HepG2 (cell line): ENCODE measurements around the gene HLA-DRA. TPM values are rescaled to one million over a fixed set of nuclear protein-coding genes. Genes with fewer than 3 reads are reported as not detected.

Experiments used
- ATAC-seq: fragments of 200-7000 bp; cut with Tn5 transposase; 3 replicates; pipeline ENCODE4 v1.9.1; 2020; ENCODE audit warnings: mild to moderate bottlenecking, moderate library complexity
- BruUV-seq: library from RNA; stranded (reverse); fragments of 400-500 nt; replicated peaks from 2 replicates; lab custom pipeline; 2021; lab: Mats Ljungman, UMichigan
- CTCF ChIA-PET: fragments of 300-600 bp; formaldehyde crosslinking; extraction: SDS; loops from one replicate; lab custom pipeline; 2021; ENCODE audit warnings: low total read pairs, inconsistent platforms, low intra/inter-chr PET ratio; lab: Yijun Ruan, JAX
- POLR2A ChIA-PET: fragments of 350-600 bp; sonication (Branson Sonifier 250); formaldehyde crosslinking; loops from one replicate; lab custom pipeline; 2020; ENCODE audit warnings: antibody characterized with exemption, inconsistent platforms; lab: Yijun Ruan, JAX
- DNase-seq: peaks from one replicate; pipeline ENCODE4 v3.0.0-alpha.2; 2015; ENCODE audit warnings: low spot score
- FAIRE-seq: peaks from 3 replicates; lab custom pipeline; 2011; peaks lifted over from hg19 to GRCh38; lab: Jason Lieb, UNC
- H2AFZ ChIP-seq: one replicate; pipeline ENCODE4 v1.6.1; 2011; ENCODE audit warnings: low read length, inconsistent platforms
- H3K27ac ChIP-seq: fragments of 300-600 bp; 3 replicates; pipeline ENCODE4 v1.8.0; 2011; ENCODE audit warnings: mixed run types, mild to moderate bottlenecking, mixed read lengths, low read length, inconsistent platforms; ENCODE audit not compliant: insufficient read depth; ENCODE audit errors: extremely low read length
- H3K27me3 ChIP-seq, 2 experiments: fragments of 200-600 bp in 1 of 2; 2 replicates in 1 of 2; 3 replicates in 1 of 2; pipeline versions ENCODE4 v1.6.0 to v1.8.0; 2011; ENCODE audit warnings: low read length in 2 of 2, mild to moderate bottlenecking in 2 of 2, moderate library complexity in 2 of 2, inconsistent platforms in 1 of 2; ENCODE audit not compliant: insufficient read depth in 2 of 2, control insufficient read depth in 1 of 2
- H3K36me3 ChIP-seq, 2 experiments: fragments of 200-600 bp in 1 of 2; replicated peaks in 1 of 2; 2 replicates in 1 of 2; 3 replicates in 1 of 2; pipeline versions ENCODE4 v1.5.1 to v1.8.0; 2011; ENCODE audit warnings: low read length in 2 of 2, inconsistent platforms in 1 of 2; ENCODE audit not compliant: insufficient read depth in 2 of 2, control insufficient read depth in 1 of 2
- H3K4me1 ChIP-seq: 2 replicates; pipeline ENCODE4 v1.5.1; 2012; ENCODE audit warnings: low read length, inconsistent platforms; ENCODE audit not compliant: insufficient read depth
- H3K4me2 ChIP-seq: 2 replicates; pipeline ENCODE4 v1.6.0; 2011; ENCODE audit warnings: low read depth, low read length, inconsistent platforms
- H3K4me3 ChIP-seq, 3 experiments: fragments of 200-600 bp in 1 of 3; sonication (generic), shearing (Covaris generic) in 1 of 3; replicated peaks in 1 of 3; 2 replicates each; pipeline ENCODE4 v1.5.1; 2011 to 2016; ENCODE audit warnings: low read length in 3 of 3, inconsistent platforms in 2 of 3, low read depth in 2 of 3, mild to moderate bottlenecking in 2 of 3, control low read depth in 1 of 3, mixed read lengths in 1 of 3; ENCODE audit not compliant: insufficient read depth in 1 of 3
- H3K79me2 ChIP-seq: one replicate; pipeline ENCODE4 v1.6.1; 2011; ENCODE audit warnings: low read length, inconsistent platforms; ENCODE audit not compliant: insufficient read depth
- H3K9ac ChIP-seq: 2 replicates; pipeline ENCODE4 v1.6.0; 2011; ENCODE audit warnings: mild to moderate bottlenecking, low read depth, low read length, inconsistent platforms; ENCODE audit not compliant: insufficient read depth
- H3K9me3 ChIP-seq: 2 replicates; pipeline ENCODE4 v1.5.1; 2012; ENCODE audit warnings: mild to moderate bottlenecking, low read length
- H4K20me1 ChIP-seq: 2 replicates; pipeline ENCODE4 v1.6.0; 2011; ENCODE audit warnings: inconsistent platforms, mild to moderate bottlenecking, low read length, moderate library complexity; ENCODE audit not compliant: insufficient read depth
- ARID3A ChIP-seq: IDR thresholded peaks from 2 replicates; pipeline ENCODE4 v1.6.1; 2012; ENCODE audit warnings: low read depth, low read length, improper control_type of control experiment
- ATF2 ChIP-seq: sonication (generic); formaldehyde crosslinking; IDR thresholded peaks from 2 replicates; pipeline ENCODE4 v1.4.0; 2020; ENCODE audit warnings: missing genetic modification reagents
- CREM ChIP-seq, 2 experiments: sonication (generic) in 1 of 2; formaldehyde crosslinking in 1 of 2; IDR thresholded peaks; 2 replicates each; pipeline versions ENCODE4 v1.4.0 to v1.6.1; 2016 to 2020; ENCODE audit warnings: antibody characterized with exemption in 1 of 2, mild to moderate bottlenecking in 1 of 2, missing genetic modification reagents in 1 of 2
- HNF1A ChIP-seq, 2 experiments: sonication (generic) in 1 of 2; formaldehyde crosslinking in 1 of 2; IDR thresholded peaks; 2 replicates each; pipeline versions ENCODE4 v1.4.0 to v1.6.1; 2016 to 2020; ENCODE audit warnings: borderline replicate concordance in 1 of 2, low read depth in 1 of 2, mild to moderate bottlenecking in 1 of 2, missing genetic modification reagents in 1 of 2
- IRF1 ChIP-seq: sonication (generic); formaldehyde crosslinking; IDR thresholded peaks from 2 replicates; pipeline ENCODE4 v1.4.0; 2020; ENCODE audit warnings: low read depth, mild to moderate bottlenecking, missing genetic modification reagents
- MNT ChIP-seq: fragments of 450-650 bp; IDR thresholded peaks from 2 replicates; pipeline ENCODE4 v1.6.1; 2016
- TARDBP ChIP-seq: sonication (generic); formaldehyde crosslinking; IDR thresholded peaks from 2 replicates; pipeline ENCODE4 v1.8.0; 2022; ENCODE audit warnings: mild to moderate bottlenecking, missing genetic modification reagents
- YEATS4 ChIP-seq: sonication (generic); formaldehyde crosslinking; IDR thresholded peaks from 2 replicates; pipeline ENCODE4 v1.4.0; 2020; ENCODE audit warnings: missing genetic modification reagents, borderline replicate concordance
- ZBTB42 ChIP-seq: sonication (generic); formaldehyde crosslinking; IDR thresholded peaks from 2 replicates; pipeline ENCODE4 v1.5.0; 2020; ENCODE audit warnings: mild to moderate bottlenecking, missing genetic modification reagents
- ZKSCAN5 ChIP-seq: sonication (generic); formaldehyde crosslinking; IDR thresholded peaks from 2 replicates; pipeline ENCODE4 v1.5.1; 2020; ENCODE audit warnings: mild to moderate bottlenecking, missing genetic modification reagents
- ZNF343 ChIP-seq: sonication (generic); formaldehyde crosslinking; IDR thresholded peaks from 2 replicates; pipeline ENCODE4 v1.4.0; 2020; ENCODE audit warnings: mild to moderate bottlenecking, missing genetic modification reagents
- ZNF441 ChIP-seq: sonication (generic); formaldehyde crosslinking; IDR thresholded peaks from 2 replicates; pipeline ENCODE4 v1.7.0; 2021; ENCODE audit warnings: missing genetic modification reagents, borderline replicate concordance
- ZNF562 ChIP-seq: sonication (generic); formaldehyde crosslinking; IDR thresholded peaks from 2 replicates; pipeline ENCODE4 v1.8.0; 2022; ENCODE audit warnings: missing genetic modification reagents, borderline replicate concordance
- ZNF569 ChIP-seq: sonication (generic); formaldehyde crosslinking; IDR thresholded peaks from 2 replicates; pipeline ENCODE4 v1.5.0; 2020; ENCODE audit warnings: mild to moderate bottlenecking, missing genetic modification reagents, moderate library complexity, borderline replicate concordance
- ZSCAN25 ChIP-seq: sonication (generic); formaldehyde crosslinking; IDR thresholded peaks from 2 replicates; pipeline ENCODE4 v1.8.0; 2022; ENCODE audit warnings: mild to moderate bottlenecking, missing genetic modification reagents
- WGBS: methylation state at CpG from one replicate; pipeline ENCODE4 v1.1.6; 2017; ENCODE audit warnings: low lambda C conversion rate; 5-methylcytosine and 5-hydroxymethylcytosine counted together
- in situ Hi-C: cut with HindIII; loops from 2 replicates; pipeline ENCODE4 v1.10.0; 2017; ENCODE audit warnings: low pct_unique_long_range_greater_than_20kb; ENCODE audit not compliant: extremely low pct_ligation_motif_present
- intact Hi-C: fragments of 100-400 bp; cut with micrococcal nuclease; formaldehyde crosslinking; loops from one replicate; pipeline ENCODE4 v1.10.0; 2022; ENCODE audit not compliant: unreplicated experiment
- polyA plus RNA-seq, 8 experiments: library from polyadenylated mRNA; depleted of rRNA in 3 of 8; stranded (reverse) in 7 of 8; unstranded in 1 of 8; fragments of >200 nt; fragmentation: Illumina TruSeq in 4 of 8; extraction: Trizol in 4 of 8; gene quantifications; 2 replicates each; pipeline versions ENCODE4 v1.2.1 to v1.2.3, GENCODE V29; 2011 to 2016; ENCODE audit warnings: low read depth in 4 of 8, missing spikeins in 1 of 8, mixed read lengths in 1 of 8; ENCODE audit not compliant: insufficient read depth in 1 of 8
- total RNA-seq, 5 experiments: library from RNA; depleted of rRNA; stranded (reverse); fragments of >200 nt; fragmentation: Illumina TruSeq; extraction: Trizol; gene quantifications; 2 replicates each; pipeline ENCODE4 v1.2.3, GENCODE V29; 2016; ENCODE audit warnings: low read depth in 1 of 5

Gene HLA-DRA
- total and polyA plus RNA-seq, 2 of the 13 experiments (the other 11 are each of a cell fraction or from before 2014, with no cell fraction given) = not detected

- 2% methylated on average over 2 of the region's 8 CpGs for WGBS
- Histone ChIP-seq H3K27me3 (peaks cover 0 to 23% of the 10 kb centered on the region in 2 experiments; a peak in 3 of 5 replicates), H4K20me1 (no peaks in the 10 kb centered on the region), H2AFZ (no peak overlapping the region), H3K79me2 (no peaks in the 10 kb centered on the region), H3K4me2 (no peak overlapping the region), H3K27ac (no peak overlapping the region), H3K36me3 (no peaks in the 10 kb centered on the region), H3K4me3 (no peak overlapping the region), H3K4me1 (no peaks in the 10 kb centered on the region), H3K9ac (no peak overlapping the region), H3K9me3 (no peaks in the 10 kb centered on the region)
- in situ Hi-C loops (no loop called here), intact Hi-C loops (no loop called here)
- ChIA-PET CTCF (no interaction called here), POLR2A (no interaction called here)
- BruUV-seq = no TSS peak
- ATAC-seq (peak; percentile 72), FAIRE-seq (no peak), DNase-seq (no peak)
- TF ChIP-seq ZNF569 = no peak
- TF ChIP-seq ATF2 (CRISPR knock-in tag) = no peak
- TF ChIP-seq HNF1A (IDR thresholded peaks at IDR 0.05; ENCODE audit: low read depth) = no peak
- no peak for TF ChIP-seq HNF1A (CRISPR knock-in tag; IDR thresholded peaks at IDR 0.05; ENCODE audit: borderline replicate concordance)
- no peak for TF ChIP-seq IRF1
- no peak for TF ChIP-seq ZBTB42
- no peak for TF ChIP-seq ZNF343 (CRISPR knock-in tag)
- no peak for TF ChIP-seq ARID3A
- TF ChIP-seq YEATS4 (CRISPR knock-in tag) = no peak
- TF ChIP-seq ZSCAN25 (CRISPR knock-in tag) = no peak
- no peak for TF ChIP-seq ZNF562
- no peak for TF ChIP-seq TARDBP
- no peak for TF ChIP-seq CREM (IDR thresholded peaks at IDR 0.05)
- TF ChIP-seq CREM (CRISPR knock-in tag; IDR thresholded peaks at IDR 0.05) = no peak
- TF ChIP-seq ZKSCAN5 = no peak
- TF ChIP-seq MNT = no peak
- no peak for TF ChIP-seq ZNF441
Observed at GRCh38 chr6:32402812-32403211, 36.9 kb upstream of the HLA-DRA start.
